ENCODE results near the gene NRCAM. TPM values are rescaled to one million over a fixed set of nuclear protein-coding genes. Genes with fewer than 3 reads are reported as not detected.

NRCAM gene
- total RNA-seq, 4 donors from 2014 or later: 1.1 to 6.1 (median 4.0) TPM

- H3K4me3 ChIP-seq (ENCODE audit: low read depth, poor library complexity, severe bottlenecking): no peak overlapping the region
- TF ChIP-seq CTCF (IDR thresholded peaks at IDR 0.05) (no peak), POLR2A (IDR thresholded peaks at IDR 0.05) (no peak)
- WGBS, 2 donors: 60 to 67% methylated on average over 7 of the region's 7 CpGs
- intact Hi-C loops (cut with DNase I; ENCODE audit: low total_unique reads): no loop called here
- DNase-seq (ENCODE audit: low spot score in 2 of 2): no peak
These were observed 288.8 kb downstream of the NRCAM start for GRCh38 chr7:108167460-108167859.

DNA sequence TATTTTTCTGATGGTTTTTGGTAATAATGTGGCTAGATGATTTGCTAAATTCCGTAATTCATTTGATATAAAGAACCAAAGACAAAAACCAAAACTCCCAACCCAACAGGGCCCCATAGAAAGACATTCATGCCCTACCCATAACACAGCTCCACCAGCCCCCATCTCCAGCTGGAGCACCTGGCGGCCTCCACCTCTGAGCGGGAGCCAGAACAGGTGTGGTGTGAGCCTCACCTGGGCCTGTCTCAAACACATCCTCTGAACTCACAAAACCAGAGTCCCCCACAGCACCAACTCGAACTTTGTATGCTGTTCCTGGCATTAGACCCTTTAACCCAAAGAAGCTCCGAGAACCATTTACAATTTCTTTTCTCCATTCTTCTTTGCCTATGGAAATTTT is 289.5 kb downstream of the NRCAM start:
- TF ChIP-seq CTCF (IDR thresholded peaks at IDR 0.05) (no peak), POLR2A (IDR thresholded peaks at IDR 0.05) (no peak)
- intact Hi-C loops (cut with DNase I; ENCODE audit: low total_unique reads): no loop called here
- 87 to 96% methylated on average over 5 of the region's 5 CpGs for WGBS, 2 donors
- H3K4me3 ChIP-seq (ENCODE audit: low read depth, poor library complexity, severe bottlenecking): no peak overlapping the region
- no peak for DNase-seq (ENCODE audit: low spot score in 2 of 2)

GRCh38 chr7:108165723-108166122 is 290.5 kb downstream of the NRCAM start:
- no peak for DNase-seq (ENCODE audit: low spot score in 2 of 2)
- H3K4me3 ChIP-seq (ENCODE audit: low read depth, poor library complexity, severe bottlenecking): no peak overlapping the region
- WGBS, 2 donors: 91 to 99% methylated on average over 2 of the region's 2 CpGs
- intact Hi-C loops (cut with DNase I; ENCODE audit: low total_unique reads): no loop called here
- no peak for TF ChIP-seq CTCF (IDR thresholded peaks at IDR 0.05)
- no peak for TF ChIP-seq POLR2A (IDR thresholded peaks at IDR 0.05)

DNA sequence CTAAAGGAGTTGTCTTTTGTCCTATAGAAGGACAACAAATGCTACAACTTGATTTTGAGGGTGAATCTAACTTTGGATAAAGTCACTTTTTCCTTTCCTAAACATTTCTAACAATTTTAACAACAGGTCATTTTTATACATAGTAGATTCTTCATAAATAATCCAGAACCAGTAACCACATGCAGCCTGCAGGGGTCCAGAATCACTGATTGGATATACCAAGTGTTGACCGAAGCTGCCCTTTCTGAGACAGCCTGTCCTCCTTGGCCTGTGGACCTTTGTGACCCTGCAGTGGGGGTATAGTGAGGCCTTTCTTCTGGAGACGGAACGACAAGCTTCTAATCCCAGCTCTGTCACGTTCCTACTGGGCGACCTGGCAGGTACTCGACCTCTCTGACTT is 291.3 kb downstream of the NRCAM start:
- DNase-seq (ENCODE audit: low spot score in 2 of 2): no peak
- WGBS, 2 donors: 72 to 77% methylated on average over 6 of the region's 6 CpGs
- intact Hi-C loops (cut with DNase I; ENCODE audit: low total_unique reads): no loop called here

GRCh38 chr7:108164342-108164741 is 291.9 kb downstream of the NRCAM start:
- 76 to 82% methylated on average over 6 of the region's 6 CpGs for WGBS, 2 donors
- intact Hi-C loops (cut with DNase I; ENCODE audit: low total_unique reads): no loop called here
- no peak overlapping the region for H3K4me3 ChIP-seq (ENCODE audit: low read depth, poor library complexity, severe bottlenecking)
- no peak for TF ChIP-seq POLR2A (IDR thresholded peaks at IDR 0.05)
- TF ChIP-seq CTCF (IDR thresholded peaks at IDR 0.05): no peak
- no peak for DNase-seq (ENCODE audit: low spot score in 2 of 2)

More for the DNA sequence above, 291.3 kb downstream of the NRCAM start:
- TF ChIP-seq CTCF (IDR thresholded peaks at IDR 0.05) (no peak), POLR2A (IDR thresholded peaks at IDR 0.05) (no peak)
- H3K4me3 ChIP-seq (ENCODE audit: low read depth, poor library complexity, severe bottlenecking): no peak overlapping the region

DNA sequence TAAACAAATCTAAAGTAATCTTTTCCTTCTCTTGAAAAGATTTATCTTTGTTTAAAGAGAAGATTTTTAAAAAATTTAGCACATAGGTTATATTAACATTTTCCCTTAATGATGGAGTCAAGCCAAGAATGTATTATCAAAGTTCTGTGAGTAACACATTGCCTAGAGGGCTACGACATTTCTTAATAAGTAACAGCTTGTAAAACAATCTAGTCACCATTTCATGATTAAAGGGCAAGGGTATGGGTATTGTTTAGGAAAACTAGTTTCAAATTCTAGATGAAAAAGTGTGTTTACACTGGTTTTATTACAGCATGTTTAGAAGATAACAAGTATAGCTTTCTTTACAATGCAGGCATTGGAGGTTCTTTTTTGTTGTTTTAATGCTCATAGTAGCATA is 297.5 kb downstream of the NRCAM start:
- no peak for DNase-seq (ENCODE audit: low spot score in 2 of 2)

More for the DNA sequence above, 297.5 kb downstream of the NRCAM start:
- intact Hi-C loops (cut with DNase I; ENCODE audit: low total_unique reads): no loop called here
- WGBS, 2 donors: 34 to 46% methylated on average over 1 of the region's 1 CpG
- TF ChIP-seq CTCF (IDR thresholded peaks at IDR 0.05) (no peak), POLR2A (IDR thresholded peaks at IDR 0.05) (no peak)
- no peak overlapping the region for H3K4me3 ChIP-seq (ENCODE audit: low read depth, poor library complexity, severe bottlenecking)

All from lower leg skin (tissue), 4 donors.